HG03378 (cell line): ENCODE results near the gene ADAT3.
"Not testable (repeated sequence)": the region's sequence is repeated elsewhere in the genome, so short reads cannot be mapped to it uniquely, and the experiment has no call there.

ENCODE experiments used
- ATAC-seq: cut with Tn5 transposase; IDR thresholded peaks from one replicate; pipeline ENCODE4 v1.9.1; 2021; ENCODE audit warnings: mild to moderate bottlenecking, moderate library complexity; ENCODE audit not compliant: unreplicated experiment

ADAT3 gene

DNA sequence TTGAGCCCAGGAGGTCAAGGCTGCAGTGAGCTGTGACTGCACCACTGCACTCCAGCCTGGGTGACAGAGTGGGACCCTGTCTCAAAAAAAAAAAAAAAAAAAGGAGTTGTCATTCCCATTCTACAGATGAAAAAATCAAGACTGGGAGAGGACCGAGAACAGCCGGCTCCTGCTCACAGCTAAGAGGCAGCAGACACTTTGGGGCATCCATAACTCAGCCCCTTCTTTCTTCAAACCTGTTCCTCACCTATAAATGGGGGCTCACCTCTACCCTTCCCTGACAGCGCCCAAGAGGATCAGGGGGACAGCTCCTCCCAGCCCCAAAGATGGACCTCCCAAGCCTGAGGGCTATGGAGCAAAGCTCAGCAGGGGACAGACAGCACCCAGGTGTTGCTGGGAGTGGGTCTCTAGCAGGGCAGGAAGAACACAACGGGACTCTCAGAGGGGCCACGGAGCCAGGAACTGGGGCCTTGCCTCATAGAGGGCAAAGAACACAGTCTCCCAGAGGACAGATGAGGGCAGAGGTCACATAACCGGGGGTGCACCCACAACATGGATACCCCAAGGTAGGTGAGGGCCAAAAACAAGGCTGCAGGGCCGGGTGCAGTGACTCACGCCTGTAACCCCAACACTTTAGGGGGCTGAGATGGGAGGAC lies 38.4 kb upstream of the ADAT3 start:
- no peak for ATAC-seq

- no peak for ATAC-seq
Measured at GRCh38 chr19:1867349-1867724, 37.9 kb upstream of the ADAT3 start.

GRCh38 chr19:1868971-1869370 lies 36.2 kb upstream of the ADAT3 start:
- no peak for ATAC-seq

DNA sequence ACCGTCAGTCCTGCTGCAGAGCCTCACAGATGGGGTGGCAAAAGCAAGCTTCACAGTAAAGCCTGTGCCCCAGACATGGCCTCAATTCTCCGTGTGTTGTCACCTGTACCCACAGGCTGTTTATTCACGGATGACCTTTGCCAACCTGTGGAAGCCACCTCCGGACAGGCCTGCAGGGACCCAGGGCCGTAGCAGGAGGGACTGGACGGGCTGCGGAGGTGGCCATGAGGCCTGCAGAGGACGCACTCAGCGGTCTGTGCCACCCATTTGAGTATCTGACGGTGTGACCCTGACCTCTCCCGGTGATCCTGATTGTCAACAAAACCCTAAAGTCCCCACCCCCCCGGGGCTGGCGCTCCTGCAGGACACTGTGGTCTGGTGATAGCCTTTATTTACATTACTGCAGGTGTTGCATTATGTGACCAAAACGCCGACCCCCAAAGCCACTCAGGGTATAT lies 34.0 kb upstream of the ADAT3 start:
- ATAC-seq = no peak

DNA sequence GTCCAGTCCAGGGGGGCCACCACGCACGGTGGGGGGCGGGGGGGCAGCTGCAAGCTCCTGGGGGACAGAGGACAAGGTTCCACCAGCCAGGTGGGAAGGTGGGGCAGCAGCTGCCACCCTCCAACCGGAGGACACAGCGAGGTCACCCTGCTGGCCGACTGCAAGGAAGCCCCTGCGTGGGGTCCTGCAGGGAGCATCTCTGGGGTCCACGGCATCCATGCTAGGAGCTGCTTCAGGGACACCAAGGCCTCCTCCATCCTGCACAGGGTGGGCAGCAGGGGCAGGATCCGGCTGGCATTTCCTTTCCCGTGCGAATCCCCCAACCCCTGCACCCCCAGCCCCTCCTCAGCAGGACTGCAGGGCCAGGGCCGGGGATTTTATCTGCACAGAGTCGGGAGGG lies 33.6 kb upstream of the ADAT3 start:
- ATAC-seq = no peak

DNA sequence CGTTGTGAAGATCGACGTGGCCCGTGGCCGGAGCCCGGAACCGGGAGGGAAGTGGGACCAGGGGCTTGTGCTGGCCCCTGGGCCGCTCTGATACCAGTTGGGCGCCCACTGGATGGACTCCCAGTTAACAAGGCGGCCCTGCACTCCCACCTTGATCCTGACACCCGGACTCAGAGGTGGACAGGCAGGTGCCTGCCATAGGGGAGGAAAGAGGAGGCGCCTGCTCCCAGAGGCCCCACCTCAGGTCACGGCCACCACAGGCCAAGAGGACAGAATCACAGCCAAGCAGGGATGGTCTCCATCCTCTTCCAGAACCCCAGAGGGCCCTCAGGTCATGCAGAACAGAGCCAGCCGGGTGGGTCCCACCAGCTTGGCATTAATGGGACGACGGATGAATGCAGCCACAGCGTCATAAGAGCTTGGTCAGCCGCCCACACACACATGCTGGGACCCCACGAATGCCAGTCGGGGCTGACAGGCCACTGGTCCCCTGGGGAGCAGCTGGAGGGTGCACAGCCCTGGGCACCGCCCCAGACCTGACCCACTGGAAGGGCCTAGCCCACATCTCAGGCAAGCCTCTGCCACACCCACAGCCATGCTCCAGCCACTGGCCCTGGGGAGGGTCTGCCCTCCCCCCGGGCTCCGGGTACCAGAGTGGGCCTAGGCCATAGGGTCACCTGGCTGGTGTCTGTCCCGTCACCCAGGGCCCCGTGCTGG lies 32.2 kb upstream of the ADAT3 start:
- no peak for ATAC-seq

DNA sequence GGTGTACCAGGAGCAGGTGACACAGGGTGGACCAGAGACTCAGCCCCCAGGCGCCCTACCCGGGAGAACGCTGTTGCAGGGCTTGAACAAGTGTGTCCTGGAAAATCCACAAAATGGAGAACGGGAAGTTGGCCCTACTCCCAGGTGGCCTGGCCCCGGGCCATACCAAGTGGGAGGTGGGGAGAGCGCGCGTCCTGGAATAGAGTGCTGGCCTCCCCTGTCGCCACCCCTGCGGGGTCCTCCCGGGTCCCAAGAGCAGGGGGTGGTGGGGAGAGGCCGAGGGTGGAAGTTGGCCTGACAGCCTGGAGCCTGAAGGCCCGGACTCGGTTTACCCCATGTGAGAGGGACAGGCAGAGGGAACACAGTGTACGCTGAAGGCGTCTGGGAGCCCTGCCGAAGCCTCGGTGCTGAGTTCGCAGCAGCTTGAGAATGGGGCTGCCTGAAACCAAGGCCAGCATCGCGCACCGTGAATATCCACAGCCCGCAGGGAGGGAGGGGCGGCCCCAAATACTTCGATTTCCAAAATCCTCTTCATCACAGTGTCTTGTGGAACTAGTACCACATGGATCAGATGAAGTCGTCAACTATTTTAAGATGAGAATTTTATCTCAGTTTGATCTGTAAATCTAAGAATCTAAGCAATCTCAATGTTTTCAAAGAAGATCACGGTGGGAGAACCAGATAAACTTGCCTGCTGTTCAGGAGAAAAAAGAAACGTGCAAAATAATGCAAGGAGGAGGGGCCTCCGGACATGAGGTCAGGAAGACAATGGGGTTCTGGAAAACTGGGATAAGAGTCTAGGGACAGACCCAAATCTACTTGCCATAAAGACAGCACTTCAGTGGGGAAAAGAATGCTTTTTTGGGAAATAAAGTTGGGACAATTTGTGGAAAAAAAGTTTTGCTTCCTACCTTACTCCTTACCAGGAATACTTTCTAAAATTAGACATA lies 31.4 kb upstream of the ADAT3 start:
- no peak for ATAC-seq

GRCh38 chr19:1874554-1875185 lies 30.5 kb upstream of the ADAT3 start:
- no peak for ATAC-seq

DNA sequence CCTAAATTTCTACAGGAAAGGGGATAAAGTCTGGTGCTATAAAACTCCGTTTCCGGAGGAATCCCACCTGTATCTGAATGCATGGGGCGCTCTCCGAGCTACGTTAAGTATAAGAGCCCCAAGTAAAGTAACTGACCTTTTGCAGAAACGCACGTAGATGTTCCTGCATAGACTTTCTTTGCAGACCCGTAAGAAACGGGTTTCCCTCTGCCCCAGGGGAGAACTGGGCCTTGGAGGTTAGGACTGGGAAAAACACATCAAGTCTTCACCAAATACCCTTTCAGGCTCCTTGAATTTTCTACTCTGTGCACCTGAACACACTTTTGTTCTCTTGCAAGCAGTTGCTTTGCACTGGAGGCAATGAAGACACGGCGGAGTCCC lies 29.9 kb upstream of the ADAT3 start:
- not testable (repeated sequence) for ATAC-seq

GRCh38 chr19:1875646-1876495 lies 29.3 kb upstream of the ADAT3 start:
- peak; percentile 74 for ATAC-seq

- not testable (repeated sequence) for ATAC-seq
Measured at GRCh38 chr19:1876496-1877279, 28.5 kb upstream of the ADAT3 start.

DNA sequence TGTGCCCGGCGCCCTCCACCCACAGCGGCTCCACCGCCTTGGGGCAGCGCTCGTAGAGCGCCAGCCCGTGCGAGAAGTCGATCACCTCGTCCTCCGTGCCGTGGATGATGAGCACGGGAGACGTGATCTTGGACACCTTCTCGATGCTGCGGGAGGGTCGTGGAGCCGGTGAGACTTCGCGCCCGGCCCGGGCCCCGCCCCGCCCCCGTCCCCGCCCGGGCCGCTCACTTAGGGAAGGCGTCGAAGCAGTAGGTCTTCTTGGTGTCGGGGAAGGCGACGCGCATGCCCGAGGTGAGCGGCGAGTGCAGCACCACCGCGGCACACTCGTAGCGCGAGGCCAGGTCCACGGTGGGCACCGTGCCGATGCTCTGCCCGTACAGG lies 27.9 kb upstream of the ADAT3 start:
- ATAC-seq = not testable (repeated sequence)

DNA sequence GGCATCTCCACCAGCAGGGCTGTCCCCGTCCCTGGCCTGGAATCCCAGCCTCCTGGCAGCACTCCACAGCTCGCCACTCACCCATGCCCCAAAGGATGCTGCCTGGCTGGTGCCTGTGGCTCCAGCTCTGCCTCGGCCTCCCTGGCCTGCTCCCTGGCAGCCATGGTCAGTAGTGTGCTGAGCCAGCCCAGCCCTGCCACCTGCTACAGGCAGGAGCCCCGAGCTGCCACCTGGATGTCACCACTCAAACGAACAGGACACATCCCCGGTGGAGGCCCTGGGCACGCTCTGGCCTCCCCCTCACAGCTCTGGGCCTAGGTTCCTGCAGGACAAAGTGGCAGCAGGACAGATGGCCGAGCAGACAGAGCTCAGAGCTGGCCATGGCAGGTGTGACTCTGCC lies 26.6 kb upstream of the ADAT3 start:
- not testable (repeated sequence) for ATAC-seq

DNA sequence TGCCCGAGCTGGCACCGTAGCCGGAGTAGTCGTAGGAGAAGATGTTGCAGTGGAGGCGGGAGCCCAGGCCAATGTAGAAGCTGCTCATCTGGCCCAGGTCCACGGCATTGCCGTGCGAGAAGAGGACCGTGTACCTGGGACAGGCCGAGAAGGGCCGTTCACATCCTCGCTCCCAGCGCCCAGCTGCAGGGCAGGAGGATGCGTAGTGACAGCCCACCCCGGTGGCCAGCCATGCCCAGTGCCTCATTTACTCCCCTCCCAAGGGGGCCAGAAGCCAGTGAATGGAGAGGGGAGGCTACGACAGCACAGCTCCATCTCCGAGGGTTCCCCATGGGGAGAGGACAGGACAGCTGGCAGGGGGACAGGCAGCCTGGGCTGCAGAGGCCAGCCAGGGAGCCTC lies 25.2 kb upstream of the ADAT3 start:
- not testable (repeated sequence) for ATAC-seq

GRCh38 chr19:1880611-1881392 lies 24.4 kb upstream of the ADAT3 start:
- no peak for ATAC-seq

DNA sequence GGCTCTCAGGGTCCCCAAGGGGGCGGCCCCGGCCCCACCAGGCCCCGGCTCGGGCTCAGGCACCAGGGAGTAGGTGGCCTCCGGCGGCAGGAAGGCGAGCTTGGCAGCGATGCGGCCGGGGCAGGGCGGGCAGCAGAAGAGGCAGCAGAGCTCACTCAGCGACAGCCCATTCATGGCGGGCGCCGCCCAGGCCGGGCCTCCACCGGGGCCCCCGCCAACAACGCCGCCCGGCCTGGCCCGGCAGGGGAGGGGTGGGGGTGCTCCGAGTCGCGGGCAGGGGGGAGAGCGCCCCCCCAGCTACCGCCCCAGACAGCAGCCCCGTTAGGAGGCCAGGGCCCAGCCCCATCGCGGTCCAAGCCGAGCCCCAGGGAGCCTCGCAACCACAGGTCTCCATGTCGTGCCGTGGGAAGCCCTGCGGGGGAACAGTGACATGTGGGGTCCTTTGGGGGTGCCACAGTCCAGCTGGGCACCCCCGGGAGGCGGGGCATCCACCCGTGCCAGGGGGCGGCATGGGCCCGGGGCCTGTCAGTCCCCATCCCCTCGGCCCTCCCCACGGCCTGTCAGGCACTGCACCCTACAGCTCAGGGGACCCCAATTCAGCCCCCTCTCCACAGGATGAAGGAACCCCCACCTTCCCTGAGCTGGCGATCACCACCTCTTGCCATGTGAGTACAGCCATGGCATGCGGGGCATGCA lies 23.7 kb upstream of the ADAT3 start:
- ATAC-seq = not testable (repeated sequence)

DNA sequence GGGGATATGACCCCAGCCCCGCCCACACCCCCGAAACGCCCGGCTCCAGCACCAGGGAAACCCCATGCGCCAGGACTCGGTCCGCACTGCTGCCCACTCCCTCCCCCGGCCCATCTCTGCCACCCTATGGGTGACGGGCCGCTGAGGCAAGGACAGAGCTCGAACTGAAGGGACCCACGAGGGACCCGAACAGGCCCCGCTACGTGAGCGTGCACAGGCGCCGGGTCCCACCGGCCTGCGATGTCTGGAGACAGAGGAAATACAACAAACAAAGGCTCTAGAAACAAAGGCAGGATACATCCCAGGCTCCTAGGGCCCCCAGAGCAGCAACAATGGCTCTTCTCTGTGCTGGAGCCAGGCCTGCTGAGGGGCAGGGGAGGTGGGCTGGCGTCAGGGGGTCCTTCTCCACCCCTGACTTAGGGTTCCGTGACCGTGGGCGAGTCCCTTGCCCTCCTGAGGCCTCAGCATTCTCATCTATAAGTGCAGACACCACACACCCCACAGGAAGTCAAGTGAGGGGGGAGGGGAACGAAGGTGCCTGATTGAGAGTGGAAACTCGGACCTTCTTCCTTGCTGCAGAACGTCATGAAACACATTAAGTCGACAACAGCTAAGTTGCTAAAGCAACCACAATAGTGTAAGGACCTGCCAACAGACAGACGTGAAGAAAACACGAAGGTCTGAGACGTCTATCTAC lies 23.0 kb upstream of the ADAT3 start:
- no peak for ATAC-seq
